ENCODE results near the gene PFKM.
A peak's percentile ranks its signal among the peaks of the same experiment; 100 is the strongest.

PFKM gene

DNA sequence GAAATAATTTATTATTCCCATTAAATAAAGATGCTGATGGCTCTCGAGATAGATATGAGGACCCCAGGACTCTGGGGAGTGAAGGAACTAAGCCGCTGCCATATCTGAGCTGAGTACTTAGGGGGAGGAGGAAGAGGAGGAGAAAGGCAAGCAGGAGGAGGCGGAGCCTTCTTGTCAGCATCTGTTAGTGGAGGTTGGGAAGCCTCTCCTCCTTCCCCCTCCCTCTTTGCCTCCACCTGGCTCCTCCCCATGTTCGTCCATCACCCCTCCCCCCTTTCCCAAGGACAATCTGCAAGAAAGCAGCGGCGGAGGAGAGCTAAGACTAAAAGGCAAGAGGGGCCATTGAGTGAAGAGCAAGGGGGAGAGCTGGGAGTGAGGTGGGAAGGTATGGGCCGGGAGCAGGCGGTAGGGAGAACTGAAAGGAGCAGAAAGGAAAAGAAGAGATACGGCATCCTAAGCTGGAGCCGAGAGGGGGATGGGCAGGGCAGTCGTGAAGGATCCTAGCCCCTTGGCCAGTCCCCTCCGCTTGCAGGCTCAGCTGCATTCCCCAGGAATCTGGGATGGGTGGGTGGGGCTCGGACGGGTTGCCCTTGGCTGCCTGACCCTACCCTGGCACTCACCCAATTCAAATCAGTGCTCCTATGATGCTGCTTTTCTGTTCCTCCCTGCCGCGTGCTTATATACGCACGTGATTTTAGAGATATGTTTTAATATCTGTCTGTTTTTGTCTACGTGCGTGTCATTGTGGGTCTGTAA lies at the start of gene PFKM:
Gene PFKM, plus strand, starts transcription at position 287 of the 756 bp plus-strand sequence. CDS start 3,411 bp downstream, outside the sequence.
- Histone ChIP-seq H3K27ac (peak within 1 kb of the TSS in 14 of 21 experiments; percentile 5 to 71 (median 48)), H3K4me3 (peak within 1 kb of the TSS; percentile 46 to 71 (median 59))

- Histone ChIP-seq H3K4me3 (no peak overlapping the region), H3K27ac (no peak overlapping the region)
Measured at GRCh38 chr12:48070033-48070432, 49.1 kb upstream of the PFKM start.

GRCh38 chr12:48070731-48071130 lies 48.4 kb upstream of the PFKM start:
- Histone ChIP-seq H3K27ac (no peak overlapping the region), H3K4me3 (no peak overlapping the region)

GRCh38 chr12:48071808-48072207 lies 47.4 kb upstream of the PFKM start:
- no peak overlapping the region for H3K27ac ChIP-seq
- H3K4me3 ChIP-seq = no peak overlapping the region

DNA sequence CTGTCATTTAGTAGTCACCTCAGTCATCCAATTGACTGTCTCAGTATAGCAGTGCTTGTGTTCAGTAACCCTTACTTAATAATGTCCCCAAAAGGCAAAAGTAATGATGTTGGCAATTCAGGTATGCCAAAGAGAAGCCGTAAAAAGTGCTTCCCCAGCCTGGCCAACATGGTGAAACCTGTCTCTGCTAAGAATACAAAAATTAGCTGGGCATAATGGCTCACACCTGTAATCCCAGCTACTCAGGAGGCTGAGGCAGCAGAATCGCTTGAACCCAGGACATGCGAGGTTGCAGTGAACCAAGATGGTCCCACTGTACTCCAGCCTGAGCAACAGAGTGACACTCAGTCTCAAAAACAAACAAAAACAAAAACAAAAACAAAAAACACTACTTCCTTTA lies 46.9 kb upstream of the PFKM start:
- Histone ChIP-seq H3K4me3 (no peak overlapping the region), H3K27ac (no peak overlapping the region)

DNA sequence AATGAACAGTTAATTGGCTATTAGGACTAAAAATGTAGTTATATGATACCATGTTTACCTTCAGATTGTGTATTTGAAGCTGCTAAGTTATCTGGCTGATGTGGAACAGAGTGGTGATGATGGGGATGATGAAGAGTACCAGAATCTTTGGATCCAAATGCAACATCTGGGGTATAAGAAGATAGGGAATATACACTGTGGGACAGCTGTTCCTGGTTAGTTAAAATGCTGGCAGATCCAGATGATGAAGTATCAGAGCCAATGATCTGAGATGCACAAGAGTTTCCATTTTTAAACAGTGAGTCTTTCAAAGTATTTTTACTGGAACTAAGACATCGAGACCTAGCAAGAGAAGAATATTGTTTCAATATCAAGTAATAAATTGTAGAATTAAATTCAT lies 44.9 kb upstream of the PFKM start:
- no peak overlapping the region for H3K4me3 ChIP-seq

GRCh38 chr12:48075832-48076231 lies 43.3 kb upstream of the PFKM start:
- H3K27ac ChIP-seq = no peak overlapping the region
- H3K4me3 ChIP-seq = no peak overlapping the region

More for the DNA sequence above, 44.9 kb upstream of the PFKM start:
- H3K27ac ChIP-seq = no peak overlapping the region

- Histone ChIP-seq H3K27ac (no peak overlapping the region), H3K4me3 (no peak overlapping the region)
Measured at GRCh38 chr12:48077111-48077510, 42.1 kb upstream of the PFKM start.

DNA sequence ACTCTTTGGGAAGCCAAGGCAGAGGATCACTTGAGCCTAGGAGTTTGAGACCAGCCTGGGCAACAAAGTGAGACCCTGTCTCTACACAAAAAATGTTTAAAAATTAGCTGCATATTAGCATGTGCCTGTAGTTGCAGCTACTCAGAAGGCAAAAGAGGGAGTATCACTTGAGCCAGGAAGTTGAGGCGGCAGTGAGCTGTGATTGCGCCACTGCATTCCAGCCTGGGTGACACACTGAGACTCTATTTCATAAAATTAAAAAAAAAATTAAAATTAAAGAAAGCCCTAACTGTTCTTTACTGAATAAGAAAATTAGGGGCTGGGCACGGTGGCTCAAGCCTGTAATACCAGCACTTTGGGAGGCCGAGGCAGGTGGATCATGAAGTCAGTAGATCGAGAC lies 40.3 kb upstream of the PFKM start:
- Histone ChIP-seq H3K4me3 (no peak overlapping the region), H3K27ac (no peak overlapping the region)

DNA sequence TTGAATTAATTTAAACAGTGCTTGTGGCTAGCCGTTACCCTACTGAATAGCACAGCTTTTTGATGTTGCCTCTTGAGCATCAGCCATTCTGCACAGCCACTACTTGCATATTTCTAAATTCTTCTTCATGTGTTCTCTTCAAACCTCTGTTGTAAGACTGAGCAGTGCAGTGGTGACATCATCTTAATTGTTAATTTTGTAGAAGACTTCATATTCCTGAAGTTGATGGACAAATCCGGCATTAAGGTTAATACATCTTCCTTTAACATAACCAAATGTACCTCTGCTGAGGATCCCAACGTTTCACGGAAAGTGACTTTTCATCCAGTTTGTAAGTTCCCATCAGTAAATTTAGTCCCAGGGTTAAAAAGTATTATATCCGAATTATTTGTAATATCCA lies 38.9 kb upstream of the PFKM start:
- no peak overlapping the region for H3K4me3 ChIP-seq
- no peak overlapping the region for H3K27ac ChIP-seq

DNA sequence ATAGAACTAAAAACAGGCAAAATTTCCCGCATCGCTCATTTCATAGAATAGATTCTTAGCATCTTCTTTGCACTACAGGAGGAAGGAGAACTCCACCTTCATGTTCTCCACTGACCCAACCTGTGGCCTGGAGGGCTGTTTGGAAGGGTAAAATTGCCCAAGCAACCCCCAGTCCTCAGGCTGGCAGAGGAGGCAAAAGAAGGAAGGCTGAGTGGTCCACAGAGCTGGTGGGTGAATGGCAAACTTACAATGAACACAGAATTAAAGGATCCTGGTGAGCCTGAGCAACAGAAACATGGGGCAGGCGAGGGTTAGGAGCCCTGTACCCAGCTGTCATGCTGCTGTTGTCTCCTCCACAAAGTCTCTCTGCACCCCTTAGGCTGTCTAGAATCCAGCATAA lies 38.3 kb upstream of the PFKM start:
- H3K27ac ChIP-seq = no peak overlapping the region
- H3K4me3 ChIP-seq = no peak overlapping the region

DNA sequence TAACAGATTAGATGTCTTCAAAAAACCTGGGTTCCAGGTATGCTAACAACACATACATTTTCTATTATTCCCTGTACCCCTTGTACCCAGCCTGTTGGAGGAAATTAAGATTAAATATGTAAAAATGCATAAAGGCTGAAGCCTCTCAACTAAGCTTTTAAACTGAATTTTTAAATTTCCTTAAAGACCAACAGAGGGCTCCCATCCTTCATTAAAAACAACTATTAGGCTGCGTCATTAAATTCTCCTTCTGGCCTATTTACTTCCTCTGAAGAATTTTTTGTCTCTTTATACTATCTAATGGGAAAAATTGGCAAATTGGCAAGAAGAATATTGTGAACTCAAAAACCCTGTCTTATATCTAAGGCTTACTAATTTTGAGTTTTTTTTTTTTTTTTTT lies 35.1 kb upstream of the PFKM start:
- H3K4me3 ChIP-seq = no peak overlapping the region
- no peak overlapping the region for H3K27ac ChIP-seq

- Histone ChIP-seq H3K4me3 (no peak overlapping the region), H3K27ac (no peak overlapping the region)
Measured at GRCh38 chr12:48084841-48085460, 34.2 kb upstream of the PFKM start.

DNA sequence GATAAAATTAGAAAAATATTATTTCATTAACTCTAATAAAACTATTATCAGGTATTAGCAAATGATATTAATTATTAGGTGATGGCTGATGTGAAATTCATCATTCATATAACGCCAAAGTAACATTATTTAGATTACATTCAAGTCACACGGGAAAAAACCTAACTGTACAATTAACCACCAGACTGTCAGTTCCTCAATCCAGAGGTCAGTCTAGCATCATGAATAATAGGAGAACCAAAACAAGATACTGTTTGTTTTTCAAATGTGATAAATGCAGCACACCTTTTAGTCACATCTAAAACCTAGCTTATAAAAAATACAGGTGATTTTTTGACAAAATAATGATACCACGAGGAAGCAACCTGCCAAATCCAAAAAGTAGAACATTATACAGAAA lies 32.8 kb upstream of the PFKM start:
- Histone ChIP-seq H3K4me3 (no peak overlapping the region), H3K27ac (no peak overlapping the region)

DNA sequence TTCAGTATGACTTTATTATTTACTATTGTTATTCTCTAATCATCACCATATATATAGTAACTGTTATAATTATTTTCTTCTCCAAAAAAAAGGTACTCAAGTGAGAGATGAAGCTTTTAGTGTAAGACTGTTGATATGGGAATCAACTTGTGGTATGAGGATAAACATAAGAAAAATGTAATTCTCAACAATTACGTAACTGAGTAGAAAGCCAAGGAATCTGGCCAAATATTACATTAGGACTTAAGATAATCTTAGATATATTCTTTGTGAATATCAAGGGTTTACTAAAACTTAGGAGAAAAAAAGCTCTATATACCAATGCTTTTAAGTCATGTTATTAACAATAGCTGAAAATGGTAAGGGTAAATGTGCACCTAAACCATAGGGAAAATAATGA lies 26.6 kb upstream of the PFKM start:
- no peak overlapping the region for H3K4me3 ChIP-seq
- H3K27ac ChIP-seq = no peak overlapping the region

GRCh38 chr12:48104531-48104930 lies 14.6 kb upstream of the PFKM start:
- Histone ChIP-seq H3K4me3 (peak overlapping the region in 3 of 7 experiments; percentile 79 to 98 (median 94)), H3K27ac (peak overlapping the region in 2 of 21 experiments; percentile 94 to 99)

GRCh38 chr12:48105321-48105866 lies 13.8 kb upstream of the PFKM start:
- H3K27ac ChIP-seq = peak overlapping the region; percentile 71 to 99 (median 97)
- peak overlapping the region; percentile 79 to 100 (median 97) for H3K4me3 ChIP-seq

DNA sequence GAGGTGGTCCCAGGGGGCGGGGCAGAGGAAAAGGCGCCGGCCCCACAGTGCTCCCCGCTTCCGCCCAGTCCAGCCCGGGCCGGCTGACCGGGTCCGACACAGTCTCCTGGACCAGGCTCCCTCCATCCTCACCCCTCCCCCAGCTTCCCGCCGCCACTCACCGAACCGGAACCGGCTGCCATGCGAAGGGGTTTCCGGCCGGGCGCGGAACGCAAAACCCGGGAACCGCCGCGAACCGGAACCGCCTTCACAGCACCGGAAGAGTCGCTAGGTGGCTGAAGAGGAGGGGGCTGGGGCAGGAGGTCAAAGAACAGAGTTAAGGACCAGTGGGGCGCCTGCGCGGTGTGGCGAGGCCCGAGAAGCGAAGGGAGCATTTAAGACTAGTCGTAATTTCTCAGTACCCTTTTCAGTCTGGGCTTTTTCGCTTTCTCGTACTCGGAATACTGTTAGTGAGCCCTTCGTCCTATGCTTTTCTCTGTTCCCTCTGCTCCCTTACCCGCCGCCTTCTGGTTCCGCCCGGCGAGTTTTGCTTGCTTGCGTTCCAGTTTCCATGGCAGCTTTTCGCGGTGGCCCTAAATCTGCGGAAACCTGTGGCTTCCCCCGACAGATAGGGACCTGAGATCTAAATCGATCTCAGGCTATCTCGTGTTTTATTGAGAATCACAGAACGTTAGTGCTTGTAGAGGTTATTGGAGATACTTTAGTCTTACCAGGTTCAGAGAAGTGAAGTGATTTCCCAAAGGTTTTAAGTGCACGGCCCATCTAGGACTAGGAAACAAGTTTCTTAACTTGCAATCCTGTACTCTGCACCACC lies 13.1 kb upstream of the PFKM start, which contains the start of gene SENP1:
Gene SENP1, minus strand, starts transcription at position 213 of the 814 bp plus-strand sequence. CDS start 4,607 bp downstream, outside the sequence.
- Histone ChIP-seq H3K4me3 (peak within 1 kb of the TSS; percentile 79 to 100 (median 97)), H3K27ac (peak within 1 kb of the TSS; percentile 71 to 99 (median 97))

DNA sequence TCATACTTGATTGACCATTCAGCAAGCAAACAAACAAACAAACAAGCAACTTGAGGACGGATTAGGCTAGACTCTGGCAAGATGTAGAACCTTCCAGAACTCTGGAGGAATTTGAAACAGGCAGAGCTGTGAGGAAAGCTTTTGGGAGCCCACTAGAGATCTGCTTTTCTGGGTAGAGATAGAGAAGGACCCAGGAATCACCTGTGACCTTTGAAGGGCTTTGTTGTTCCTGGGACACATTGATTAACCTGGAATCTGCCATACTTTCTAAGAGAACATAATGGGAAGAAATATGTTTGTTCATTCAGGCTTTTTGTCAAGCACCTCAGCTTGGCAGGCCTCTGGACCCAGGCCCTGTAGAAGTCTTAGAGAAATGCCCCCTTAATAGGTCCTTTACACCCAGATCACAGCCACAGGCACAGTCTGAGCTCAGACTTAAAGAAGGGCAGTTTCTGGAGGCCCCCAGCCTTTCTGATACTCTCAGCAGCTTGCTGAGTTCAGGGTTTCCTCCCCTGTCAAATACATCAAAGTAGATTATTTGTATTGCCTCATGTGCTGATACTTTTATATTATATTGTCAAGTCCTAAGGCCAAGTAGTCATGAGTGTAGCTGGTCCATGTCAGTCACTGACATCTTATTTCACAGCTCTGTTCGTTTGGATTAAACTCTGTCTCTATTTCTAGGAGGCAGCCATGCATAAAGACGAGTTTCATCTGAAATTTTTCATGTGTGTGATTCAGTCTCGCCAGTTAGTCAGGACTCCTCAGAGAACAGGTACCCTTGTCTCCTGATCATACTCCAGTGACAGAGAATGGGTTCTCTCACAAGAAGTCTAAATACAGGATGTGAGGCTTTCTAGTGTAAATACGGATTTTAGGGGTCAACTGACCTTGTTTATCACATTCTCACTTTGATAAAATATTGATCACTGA lies 12.2 kb upstream of the PFKM start:
- H3K4me3 ChIP-seq = peak overlapping the region in 6 of 7 experiments; percentile 79 to 100 (median 96)
- H3K27ac ChIP-seq = peak overlapping the region in 20 of 21 experiments; percentile 91 to 99 (median 97)

Measured in skin epidermis (tissue), 12 donors.